ENCODE data around the gene CRYGN. TPM values are rescaled to one million over a fixed set of nuclear protein-coding genes. Genes with fewer than 3 reads are reported as not detected.

CRYGN gene
- total RNA-seq, 1 donor from 2014 or later = not detected

DNA sequence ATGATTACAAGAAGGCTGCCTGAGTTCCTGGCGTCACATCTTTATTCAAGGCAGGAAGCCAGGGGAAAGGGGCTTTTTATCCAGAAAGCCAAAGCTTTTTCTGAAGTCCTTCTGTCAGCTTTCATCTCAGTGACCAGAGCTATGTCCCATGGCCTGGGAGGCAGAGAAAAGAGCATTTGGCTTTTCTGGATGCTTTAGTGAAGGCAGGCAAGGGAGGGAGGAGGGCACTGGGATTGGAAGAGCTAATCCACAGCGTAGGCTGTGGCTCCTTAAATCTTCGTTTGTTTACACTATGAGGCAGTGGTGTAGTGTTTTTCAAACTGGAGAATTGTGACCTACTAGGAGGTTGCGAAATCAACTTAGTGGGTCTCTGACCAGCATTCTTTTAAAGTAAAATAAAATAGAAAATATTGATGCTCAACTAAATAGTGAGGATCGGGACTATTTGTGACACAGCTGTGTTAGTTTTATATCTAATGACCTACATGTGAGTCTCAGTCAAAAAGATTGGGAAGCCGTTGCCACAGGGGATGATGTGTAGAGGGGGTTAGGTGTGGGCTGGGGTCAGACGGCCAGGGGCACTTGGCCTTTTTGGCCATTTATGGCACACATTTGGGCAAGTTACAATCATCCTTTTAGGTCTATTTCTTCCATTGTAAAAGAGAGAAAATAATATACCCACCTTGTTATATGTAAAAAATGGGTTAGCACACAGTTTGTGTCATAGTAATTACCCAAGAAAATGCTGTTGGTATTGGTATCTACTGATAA, 14.1 kb downstream of the CRYGN start:
- no peak for DNase-seq

DNA sequence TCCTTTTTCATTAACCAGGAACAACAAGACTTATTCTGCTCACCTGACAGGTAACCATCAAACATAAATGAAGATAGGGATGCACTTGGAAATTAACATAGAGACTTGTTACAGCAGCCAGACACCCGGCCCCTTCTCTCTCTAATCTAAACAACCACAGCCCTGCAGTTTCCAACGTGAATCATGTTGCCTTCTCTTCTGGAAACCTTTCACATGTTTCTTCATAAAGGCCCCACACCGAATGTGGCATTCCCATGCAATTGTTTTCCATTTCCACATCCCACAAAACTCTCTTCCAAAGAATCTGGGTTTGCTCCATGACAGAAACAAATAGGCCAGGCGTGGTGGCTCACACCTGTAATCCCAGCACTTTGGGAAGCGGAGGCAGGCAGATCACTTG, 15.1 kb downstream of the CRYGN start:
- no peak for DNase-seq

DNA sequence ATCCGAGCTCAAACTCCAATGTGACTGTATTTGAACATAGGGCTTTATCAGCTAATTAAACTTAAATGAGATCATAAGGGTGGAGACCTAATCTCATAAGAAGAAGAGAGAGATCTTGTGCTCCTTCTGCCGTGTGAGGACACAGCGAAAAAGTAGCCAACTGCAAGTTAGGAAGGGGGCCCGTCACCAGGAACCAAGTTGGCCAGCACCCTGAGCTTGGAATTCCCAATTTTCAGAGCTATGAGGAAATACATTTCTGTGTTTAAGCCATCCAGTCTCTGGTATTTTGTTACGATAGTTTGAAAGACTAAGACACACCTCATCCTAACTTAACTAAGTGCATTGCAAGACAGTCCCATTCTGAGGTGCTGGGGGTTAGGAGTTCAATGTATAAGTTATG, 16.0 kb downstream of the CRYGN start:
- no peak for DNase-seq

DNA sequence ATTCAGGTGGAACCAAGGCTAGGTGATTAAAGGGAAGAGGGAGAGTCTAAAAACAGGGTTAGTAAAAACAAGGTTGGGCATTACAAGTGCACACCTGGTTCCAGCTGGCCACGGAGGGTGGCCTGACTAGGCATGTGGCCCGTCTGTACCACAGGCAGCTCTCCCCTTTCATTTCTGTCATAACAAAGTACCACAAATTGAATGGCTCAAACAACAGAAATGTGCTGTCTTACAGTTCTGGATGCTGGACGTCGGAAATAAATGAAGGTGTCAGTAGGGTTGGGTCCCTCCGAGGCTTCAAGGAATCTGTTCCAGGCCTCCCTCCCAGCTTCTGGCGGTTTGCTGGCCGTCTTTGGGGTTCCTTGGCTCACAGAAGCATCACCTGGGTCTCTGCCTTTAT, 16.7 kb downstream of the CRYGN start:
- no peak for DNase-seq

DNA sequence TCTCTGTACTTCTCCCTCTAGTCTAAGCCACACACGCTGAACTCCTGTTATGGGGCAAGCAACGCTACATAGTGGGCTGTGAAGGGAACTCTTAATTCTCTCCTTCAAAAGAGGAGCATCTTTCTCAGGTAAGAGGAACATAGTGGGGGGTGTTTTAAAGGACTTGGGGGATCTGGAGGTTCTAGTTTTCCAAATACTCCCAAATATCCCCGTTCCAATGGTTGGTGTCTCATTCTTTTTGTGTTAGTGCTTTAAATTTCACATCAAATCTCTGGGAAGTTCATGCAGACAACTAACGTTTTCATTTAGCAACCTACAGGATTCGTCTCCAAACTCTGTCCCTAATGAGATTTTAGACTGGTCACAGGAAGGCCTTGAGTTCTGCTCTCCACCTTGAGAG, 17.7 kb downstream of the CRYGN start:
- no peak for DNase-seq

DNA sequence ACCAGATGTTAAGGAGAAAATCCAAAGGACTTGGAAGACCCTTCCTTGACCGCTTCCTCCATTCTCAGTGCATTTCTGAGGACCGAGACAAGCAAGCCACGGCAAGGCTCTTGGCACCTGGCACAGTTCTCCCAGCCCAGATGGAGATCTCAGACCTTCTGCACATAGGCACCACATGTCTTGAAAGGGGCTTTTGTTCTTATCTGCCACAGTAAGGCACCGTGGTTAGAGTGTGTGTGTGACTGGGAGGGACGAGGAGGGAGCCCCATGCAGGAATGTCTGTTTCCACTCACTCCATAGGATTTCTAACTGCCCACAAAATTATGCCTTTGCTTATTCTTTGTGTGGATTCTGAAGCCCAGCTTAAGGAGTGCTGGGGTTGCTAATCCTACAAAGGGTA, 19.8 kb downstream of the CRYGN start:
- DNase-seq = no peak

DNA sequence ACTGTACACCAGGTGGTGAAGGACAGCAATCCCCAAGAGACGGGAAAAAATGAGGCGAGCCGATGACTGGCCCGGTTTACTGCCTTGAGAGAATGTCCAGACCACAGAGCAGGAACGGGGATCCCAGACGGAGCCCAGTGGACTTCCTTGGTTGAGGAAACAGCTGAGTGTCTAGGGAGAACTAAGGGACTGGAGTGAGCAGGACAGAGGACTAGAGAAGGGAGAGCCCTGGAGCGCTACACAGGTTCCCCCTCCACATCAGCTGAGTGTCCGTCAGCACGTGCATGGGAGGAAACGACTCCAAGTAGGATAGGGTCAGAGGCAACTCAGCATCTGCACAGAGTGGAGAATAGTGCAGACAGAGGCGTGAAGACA, 23.0 kb downstream of the CRYGN start:
- DNase-seq = no peak

DNA sequence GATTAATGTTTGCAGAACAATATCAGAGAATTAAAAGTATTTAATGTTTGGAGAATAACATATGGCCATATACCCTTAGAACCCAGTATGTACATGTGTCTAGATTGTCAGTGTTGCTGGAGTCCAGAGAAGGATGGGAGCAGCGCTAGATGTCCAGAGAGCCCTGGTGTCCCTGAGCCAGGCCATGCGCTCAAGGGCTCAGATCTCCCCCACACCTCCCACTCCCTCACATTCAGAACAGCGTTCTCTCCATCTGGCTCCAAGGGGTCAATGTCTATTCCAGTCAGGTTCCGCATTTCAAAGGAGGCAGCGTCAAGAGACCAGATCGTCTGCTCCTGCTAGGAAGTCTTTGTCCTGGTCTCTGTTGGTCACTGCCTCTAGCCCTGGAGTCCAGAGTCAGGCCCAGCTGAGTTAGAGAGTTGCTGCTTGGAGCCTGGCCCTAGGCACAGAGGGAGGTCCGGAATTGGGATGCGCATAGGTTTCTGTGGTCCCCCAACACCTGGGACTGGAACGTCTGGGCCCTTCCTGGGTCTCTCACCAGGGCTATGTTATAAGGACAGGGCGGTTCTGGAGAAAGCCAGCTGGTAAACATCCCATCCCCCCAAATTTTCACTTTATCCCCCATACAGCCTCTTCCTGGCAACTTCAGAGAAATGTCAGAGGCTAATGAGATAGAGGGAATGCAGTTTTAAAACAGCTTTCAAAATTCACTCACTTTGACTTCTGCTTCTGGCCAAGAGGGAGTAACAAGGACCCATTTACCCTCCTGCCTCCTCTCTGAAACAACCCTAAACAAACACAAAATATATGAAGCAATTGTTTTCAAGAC, 23.6 kb downstream of the CRYGN start:
- DNase-seq = no peak

DNA sequence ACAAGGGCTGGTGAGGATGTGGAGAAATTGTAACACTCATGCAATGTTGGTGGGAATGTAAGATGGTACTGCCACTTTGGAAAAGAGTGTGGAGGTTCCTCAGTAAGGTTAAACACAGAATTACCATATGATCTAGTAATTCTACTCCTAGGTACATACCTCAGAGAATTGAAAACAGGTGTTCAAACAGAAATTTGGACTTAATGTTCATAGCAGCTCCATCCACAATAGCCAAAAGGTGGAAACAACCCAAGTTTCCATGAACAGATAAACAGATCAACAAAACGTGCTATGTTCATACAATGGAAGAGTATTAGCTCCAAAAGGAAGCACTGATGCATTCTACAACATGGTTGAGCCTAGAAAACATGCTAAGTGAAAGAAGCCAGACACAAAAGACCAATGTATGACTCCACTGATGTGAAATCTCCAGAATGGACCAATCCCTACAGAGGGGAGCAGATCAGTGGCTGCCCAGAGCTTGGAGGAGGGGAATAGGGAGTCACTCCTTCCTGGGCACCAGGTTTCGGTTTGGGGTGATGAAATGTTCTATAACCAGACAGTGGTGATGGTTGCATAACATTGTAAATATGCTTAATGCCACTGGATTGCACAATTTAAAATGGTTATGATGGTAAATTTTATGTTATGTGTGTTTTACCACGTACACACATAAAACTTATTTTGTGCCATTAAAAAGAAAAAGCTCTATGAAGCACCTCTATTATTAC, 24.4 kb downstream of the CRYGN start:
- DNase-seq = no peak

DNA sequence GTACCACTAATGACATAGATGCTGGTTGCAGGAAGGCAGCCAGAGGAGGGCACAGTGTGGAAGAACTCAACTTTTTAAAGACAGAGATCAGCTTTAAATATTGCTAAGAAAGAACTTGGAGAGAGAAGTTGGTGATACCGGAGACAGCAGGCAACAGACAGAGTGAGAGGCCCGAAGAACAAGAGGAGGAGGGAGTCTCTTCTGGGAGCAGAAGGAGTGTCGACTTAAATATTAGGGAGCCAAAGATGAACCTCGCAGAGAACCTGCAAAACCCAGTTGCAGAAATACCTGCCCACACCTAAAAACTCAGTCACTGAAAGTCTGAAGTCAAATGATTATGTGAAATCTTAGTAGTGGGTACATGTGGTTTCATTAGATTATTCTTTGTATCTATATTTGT, 26.7 kb downstream of the CRYGN start:
- DNase-seq = no peak

DNA sequence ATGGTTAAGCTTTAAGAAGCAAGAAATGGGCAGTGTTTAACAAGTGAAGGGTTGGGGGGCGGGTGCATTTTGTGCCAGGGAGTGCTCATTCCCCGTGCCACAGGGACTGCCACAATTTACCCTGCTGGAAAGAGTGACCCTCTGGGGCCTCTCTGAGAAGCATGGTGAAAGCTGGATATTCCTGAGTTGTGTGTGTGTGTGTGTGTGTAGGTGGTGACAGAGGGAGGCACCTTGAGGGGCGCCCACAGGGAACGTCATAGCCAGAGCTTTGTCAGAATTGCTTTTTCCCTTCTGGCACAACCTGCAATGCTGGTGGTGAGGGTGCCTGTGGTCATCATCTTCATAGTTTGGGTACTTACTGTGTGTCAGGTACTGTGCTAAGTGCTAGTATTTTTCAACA, 27.6 kb downstream of the CRYGN start:
- no peak for DNase-seq

DNA sequence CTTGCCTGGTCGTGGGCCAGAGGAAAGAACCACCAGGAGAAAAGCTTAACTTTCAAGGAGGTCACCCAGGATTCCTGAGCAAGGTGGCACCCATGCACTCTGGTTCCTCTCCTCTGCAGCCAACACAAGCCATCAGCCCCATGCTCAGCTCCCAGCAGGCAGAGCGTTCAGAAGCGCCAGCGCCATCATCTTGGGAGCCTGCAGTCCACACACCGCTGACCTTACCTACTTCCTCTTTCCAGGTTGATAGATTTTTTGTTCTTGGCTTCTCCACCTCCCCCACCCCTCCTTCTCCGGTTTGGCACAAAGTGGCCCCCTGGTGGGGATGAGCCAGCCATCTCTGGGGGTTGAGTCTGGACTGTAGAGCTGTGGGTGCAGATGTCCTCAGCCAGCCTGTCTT, 28.4 kb downstream of the CRYGN start:
- no peak for DNase-seq

DNA sequence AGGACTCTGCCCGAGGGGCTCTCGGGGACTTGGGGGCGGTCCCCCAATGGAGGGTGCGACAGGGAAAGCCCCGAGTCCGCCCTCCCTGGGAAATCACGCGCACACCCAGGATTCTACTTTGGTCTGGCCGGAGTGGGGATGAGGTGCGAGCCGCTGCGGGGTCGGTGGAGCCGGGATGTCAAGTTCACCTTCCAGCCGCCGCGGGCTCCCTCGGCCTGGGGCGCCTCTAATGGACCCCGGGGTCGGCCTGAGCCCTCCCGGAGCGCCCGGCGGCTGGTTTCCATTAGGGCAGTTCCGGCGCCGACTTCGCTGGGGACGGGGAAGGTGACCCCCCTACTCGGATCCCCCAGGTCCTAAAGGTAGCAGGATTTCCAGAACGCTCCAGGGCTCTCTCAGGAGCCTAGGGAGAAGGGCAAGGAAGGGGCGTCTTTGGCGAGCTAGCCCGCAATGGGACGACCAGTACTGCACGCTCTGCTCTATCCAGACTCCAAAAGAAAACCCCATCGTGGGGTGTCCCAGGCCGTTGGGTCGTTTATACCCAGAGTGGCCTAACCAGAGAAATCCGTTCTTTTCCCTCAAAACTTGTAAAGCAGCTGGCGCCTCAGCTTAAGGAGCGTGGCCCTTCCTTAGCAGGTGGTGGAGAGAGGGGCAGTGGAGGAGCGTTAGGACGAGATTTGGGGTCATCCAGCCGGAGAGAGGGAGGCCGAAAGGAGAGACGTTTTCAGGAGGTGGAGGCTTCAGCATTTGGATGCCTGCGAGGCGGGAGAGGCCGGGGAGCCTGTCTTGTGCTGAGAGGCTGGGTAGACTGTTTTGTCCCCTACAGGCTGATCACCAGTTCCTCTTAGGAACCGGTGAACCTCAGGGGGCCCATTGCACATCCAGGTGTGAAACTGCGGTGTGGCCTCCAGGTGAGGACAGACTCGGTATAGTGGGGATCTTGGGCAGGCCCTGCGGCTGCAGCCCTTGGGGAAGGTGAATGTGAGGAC, 29.2 kb downstream of the CRYGN start:
- no peak for DNase-seq

DNA sequence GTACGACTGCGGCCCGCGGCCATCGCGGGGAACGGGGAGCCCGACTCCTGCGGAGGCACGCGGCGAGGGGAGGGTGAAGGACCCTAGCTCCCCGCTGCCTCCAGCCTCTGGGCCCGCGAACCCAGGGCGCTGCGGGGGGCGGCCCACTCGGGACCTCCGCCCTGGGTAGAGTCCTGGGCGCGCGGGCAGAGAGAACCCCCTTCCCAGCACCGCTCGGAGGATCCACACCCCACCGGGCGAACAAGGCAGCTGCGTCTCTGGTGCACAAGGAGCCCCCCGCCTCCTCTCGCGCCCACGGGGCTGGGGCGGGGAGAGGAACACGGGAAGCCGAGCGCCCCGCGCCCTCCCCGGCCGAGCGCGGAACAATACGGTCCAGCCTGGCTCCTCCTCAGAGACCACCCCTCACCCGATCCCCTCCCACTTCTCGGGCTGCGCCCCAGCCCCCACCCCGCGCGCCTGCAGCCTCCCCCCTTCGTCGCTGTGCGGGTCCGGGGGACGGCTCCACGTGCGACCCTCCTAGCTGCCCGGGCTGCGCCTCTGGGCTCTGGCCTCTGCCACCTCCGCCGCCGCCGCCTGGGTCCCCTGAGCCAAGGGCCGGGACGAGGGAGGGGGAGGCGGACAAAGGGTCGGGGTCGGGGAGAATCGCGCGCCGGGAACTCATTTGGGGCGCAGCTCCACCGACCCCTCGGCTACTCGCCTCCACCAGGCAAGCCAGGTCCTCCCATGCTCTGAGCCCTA, 30.1 kb downstream of the CRYGN start, which contains the start of gene WDR86:
Gene WDR86, minus strand, starts transcription at position 372 of the 738 bp plus-strand sequence. CDS start 449 bp downstream, outside the sequence.
- DNase-seq = no peak

DNA sequence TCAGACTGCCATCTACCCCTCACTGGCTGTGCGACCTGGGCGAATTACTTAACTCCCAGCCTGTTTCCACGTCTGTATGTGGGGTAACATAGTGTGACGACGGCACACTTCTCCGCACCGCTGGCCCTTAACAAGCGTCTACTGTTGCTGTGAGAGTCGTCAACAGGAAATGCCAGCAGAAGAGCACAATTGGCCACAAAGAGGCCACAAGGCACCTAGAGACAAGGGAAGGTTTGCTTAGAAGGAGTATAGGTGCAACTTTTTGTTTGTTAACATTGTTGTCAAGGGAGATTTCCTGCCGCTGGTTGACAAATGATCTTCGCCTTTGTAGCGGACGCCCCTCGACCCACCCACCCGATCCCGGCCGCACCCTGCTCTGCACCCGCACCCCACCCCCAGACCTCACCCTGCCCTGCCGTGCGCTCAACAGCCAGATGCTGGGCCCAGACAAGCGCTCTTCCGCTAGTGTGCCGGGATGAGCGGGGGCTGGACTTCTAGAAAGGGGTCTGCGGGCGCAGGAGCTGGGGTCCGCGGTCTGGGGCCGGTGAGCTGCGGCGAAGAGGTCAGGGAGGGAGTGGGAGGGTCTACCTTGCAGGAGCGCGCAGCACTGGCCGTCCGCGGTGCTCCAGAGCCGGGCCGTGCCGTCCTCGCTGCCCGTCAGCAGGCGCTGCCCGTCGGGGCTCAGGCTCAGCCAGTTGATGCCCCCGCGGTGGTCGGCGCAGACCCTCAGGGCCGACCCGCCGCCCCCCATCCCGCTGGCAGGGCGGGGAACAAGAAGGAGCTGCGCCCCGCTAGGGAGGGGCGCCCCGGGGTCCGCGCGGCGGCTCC, 30.9 kb downstream of the CRYGN start:
- DNase-seq = no peak

DNA sequence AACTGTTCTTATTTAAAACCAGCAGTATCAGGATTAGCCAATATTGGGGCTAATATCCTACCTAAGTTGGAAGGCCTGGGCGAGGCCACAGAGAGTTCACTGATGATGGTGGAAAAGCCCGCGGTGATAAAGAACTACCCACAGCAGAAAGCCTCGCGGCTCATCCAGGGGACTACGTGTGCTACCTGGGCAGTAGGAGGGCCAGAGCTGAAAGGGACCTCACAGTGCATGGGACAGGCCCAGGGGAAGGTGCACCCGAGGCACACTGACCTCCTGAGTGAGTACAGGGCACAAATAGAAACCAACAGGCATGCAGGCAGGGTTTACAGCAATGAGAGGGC, 31.5 kb downstream of the CRYGN start:
- no peak for DNase-seq

DNA sequence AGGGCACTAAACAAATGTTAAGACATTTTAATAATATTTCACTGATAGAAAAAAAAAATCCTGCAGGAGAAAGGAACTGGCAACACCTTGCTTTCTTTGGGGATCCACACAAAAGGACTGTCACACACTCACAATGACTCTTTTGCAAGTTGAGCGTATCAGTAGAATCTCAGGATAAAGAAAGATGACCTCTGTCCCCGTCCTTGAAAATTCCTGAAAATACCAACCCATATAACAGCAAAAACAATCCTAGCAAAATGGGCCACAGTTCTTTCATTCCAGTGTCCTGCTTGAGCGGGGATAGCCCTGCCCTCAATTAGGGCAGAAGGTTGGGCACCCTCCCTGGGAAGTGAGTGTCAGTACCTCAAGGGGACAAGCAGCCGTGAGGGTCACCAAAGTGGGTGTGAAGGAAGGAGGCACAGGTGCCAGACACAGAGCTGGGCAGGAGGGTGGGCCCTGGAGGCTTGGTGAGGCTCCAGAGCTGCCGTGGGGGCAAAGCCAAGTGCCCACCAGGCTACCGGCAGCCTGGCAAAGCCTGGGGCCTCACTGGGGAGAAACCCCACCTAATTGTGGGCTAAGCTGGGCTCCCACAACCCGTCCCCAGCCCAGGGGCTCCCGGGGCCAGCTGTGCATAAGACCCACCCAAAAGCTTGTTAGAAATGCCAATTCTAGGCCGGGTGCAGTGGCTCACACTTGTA, 32.9 kb downstream of the CRYGN start:
- no peak for DNase-seq

DNA sequence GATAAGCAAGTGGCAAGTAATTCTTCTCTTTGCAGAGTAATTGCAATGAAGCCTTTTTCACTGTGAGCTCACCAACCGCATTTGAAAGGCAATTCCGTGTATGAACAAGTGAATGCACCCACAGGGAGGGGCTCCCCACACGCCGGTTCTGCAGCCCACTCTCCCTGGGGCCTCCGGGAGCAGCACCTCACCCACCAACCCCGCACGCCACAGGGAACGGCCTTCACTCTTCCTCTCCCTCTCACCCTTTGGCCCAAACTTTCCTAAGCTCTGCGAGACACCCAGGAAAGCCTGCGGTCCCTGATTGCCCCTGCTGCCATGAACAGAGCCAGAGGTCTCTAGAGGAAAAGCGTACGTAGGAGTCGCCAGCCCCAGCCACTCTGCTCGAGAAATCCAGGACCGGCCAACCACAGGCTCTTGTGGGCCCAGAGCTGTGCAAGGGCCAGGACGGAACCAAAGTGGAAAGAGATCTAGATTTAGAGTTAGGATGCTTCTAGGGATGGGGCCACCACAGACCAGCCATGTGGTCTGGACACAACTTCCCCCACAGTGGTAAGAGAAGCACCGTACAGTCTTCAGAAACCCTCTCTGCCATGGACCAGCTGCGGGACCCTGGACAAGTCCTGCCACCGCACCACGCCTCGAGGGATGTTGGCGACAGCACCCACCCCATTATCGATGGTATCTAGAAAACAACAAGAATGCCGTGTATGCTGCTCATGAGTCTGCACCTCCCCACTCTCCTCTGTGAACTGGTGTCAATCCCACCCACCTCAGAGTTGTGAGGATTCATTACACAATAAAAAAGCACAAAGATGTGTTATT, 33.7 kb downstream of the CRYGN start:
- no peak for DNase-seq

DNA sequence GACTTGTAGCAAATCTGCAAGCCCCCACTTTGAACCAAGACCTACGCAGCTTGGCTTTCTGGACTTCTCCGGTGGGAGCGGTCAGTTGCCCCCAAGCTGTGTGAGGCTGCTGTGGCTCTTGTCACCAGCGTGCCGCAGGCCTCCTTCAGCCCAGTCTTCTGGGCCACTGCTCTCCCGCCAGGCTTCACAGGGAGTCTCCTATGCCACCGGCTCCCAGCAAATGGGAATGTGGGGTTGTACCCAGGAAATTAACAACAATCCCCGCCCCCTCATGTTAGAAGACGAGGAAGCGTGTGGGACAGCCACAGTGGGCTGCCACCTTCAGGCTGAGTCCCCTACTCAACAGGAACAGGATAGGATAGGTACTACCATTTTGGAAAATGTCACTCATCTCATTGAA, 34.4 kb downstream of the CRYGN start:
- no peak for DNase-seq
